A549 (cell line): Measurements from ENCODE around the gene PYGO2. TPM values are rescaled to one million over a fixed set of nuclear protein-coding genes. Genes with fewer than 3 reads are reported as not detected.

ENCODE experiments used
- ATAC-seq, 2 experiments: fragments of 200-7000 bp in 1 of 2; fragments of >200 bp in 1 of 2; cut with Nextera tagmentation in 1 of 2; cut with Tn5 transposase in 1 of 2; 3 replicates each; pipeline versions ENCODE4 v1.8.0 to v1.9.1; 2018 to 2020; ENCODE audit warnings: mild to moderate bottlenecking in 1 of 2, moderate library complexity in 1 of 2
- CTCF ChIA-PET: fragments of 300-600 bp; sonication (Branson Sonifier 250); formaldehyde crosslinking; extraction: SDS; loops from one replicate; lab custom pipeline; 2021; ENCODE audit warnings: antibody characterized with exemption, inconsistent platforms; lab: Yijun Ruan, JAX
- POLR2A ChIA-PET: fragments of 350-600 bp; formaldehyde crosslinking; extraction: SDS; loops from one replicate; lab custom pipeline; 2021; ENCODE audit warnings: antibody characterized with exemption, inconsistent platforms; lab: Yijun Ruan, JAX
- DNase-seq, 2 experiments: peaks; one replicate each; pipeline versions ENCODE4 v3.0.0 to v3.0.0-alpha.2; 2011 to 2016; ENCODE audit warnings: low read depth in 1 of 2, low spot score in 1 of 2
- FAIRE-seq: peaks from 2 replicates; lab custom pipeline; 2011; peaks lifted over from hg19 to GRCh38; lab: Jason Lieb, UNC
- H3K27ac ChIP-seq, 2 experiments: fragments of >200 bp; sonication (Bioruptor Twin); formaldehyde crosslinking; 3 replicates each; pipeline ENCODE4 v1.5.1; 2016 to 2017
- H3K4me1 ChIP-seq: fragments of >200 bp; sonication (Bioruptor Twin); formaldehyde crosslinking; 3 replicates; pipeline ENCODE4 v1.6.1; 2016
- H3K4me2 ChIP-seq: fragments of >200 bp; sonication (Bioruptor Twin); formaldehyde crosslinking; 3 replicates; pipeline ENCODE4 v1.6.1; 2016
- H3K4me3 ChIP-seq: fragments of >200 bp; sonication (Bioruptor Twin); formaldehyde crosslinking; 3 replicates; pipeline ENCODE4 v1.5.1; 2016
- H3K9me3 ChIP-seq: fragments of >200 bp; sonication (Bioruptor Twin); formaldehyde crosslinking; 3 replicates; pipeline ENCODE4 v1.6.1; 2016
- ATOH8 ChIP-seq: fragments of 250-450 bp; sonication (Bioruptor Pico); IDR thresholded peaks from 2 replicates; pipeline ENCODE4 v1.5.0; 2020; ENCODE audit warnings: low read depth, mild to moderate bottlenecking, moderate library complexity
- BCL3 ChIP-seq: fragments of >200 bp; sonication (Bioruptor Twin); formaldehyde crosslinking; IDR thresholded peaks from 3 replicates; pipeline ENCODE4 v1.6.1; 2016
- CHD2 ChIP-seq: fragments of 150-350 bp; IDR thresholded peaks from 2 replicates; pipeline ENCODE4 v1.6.1; 2014; ENCODE audit warnings: low read length; ENCODE audit not compliant: partially characterized antibody
- CHD4 ChIP-seq: fragments of 200-600 bp; sonication (generic); IDR thresholded peaks from 2 replicates; pipeline ENCODE4 v1.6.1; 2016; ENCODE audit warnings: antibody characterized with exemption, mild to moderate bottlenecking, borderline replicate concordance
- E2F6 ChIP-seq: IDR thresholded peaks from 2 replicates; pipeline ENCODE4 v1.6.1; 2012; ENCODE audit warnings: low read depth, borderline replicate concordance
- EHF ChIP-seq: fragments of 250-450 bp; sonication (Bioruptor Pico); IDR thresholded peaks from 2 replicates; pipeline ENCODE4 v1.5.0; 2020; ENCODE audit warnings: mild to moderate bottlenecking
- ELK1 ChIP-seq: fragments of 150-350 bp; IDR thresholded peaks from 2 replicates; pipeline ENCODE4 v1.6.1; 2014; ENCODE audit warnings: low read depth, mild to moderate bottlenecking, low read length
- FOSL2 ChIP-seq, 2 experiments: fragments of 450-650 bp in 1 of 2; fragments of >200 bp in 1 of 2; sonication (Bioruptor Twin) in 1 of 2; formaldehyde crosslinking; IDR thresholded peaks; 2 replicates each; pipeline versions ENCODE4 v1.5.0 to v1.6.1; 2016 to 2020; ENCODE audit warnings: mild to moderate bottlenecking in 1 of 2, moderate library complexity in 1 of 2
- GATA3 ChIP-seq: IDR thresholded peaks from 2 replicates; pipeline ENCODE4 v1.6.1; 2012; ENCODE audit warnings: borderline replicate concordance
- HES2 ChIP-seq: fragments of >200 bp; sonication (Bioruptor Twin); formaldehyde crosslinking; IDR thresholded peaks from 2 replicates; pipeline ENCODE4 v1.6.1; 2016
- JUN ChIP-seq, 2 experiments: fragments of >200 bp; sonication (Bioruptor Twin); formaldehyde crosslinking; IDR thresholded peaks; 2 replicates in 1 of 2; 3 replicates in 1 of 2; pipeline ENCODE4 v1.6.1; 2016 to 2017
- MAX ChIP-seq: IDR thresholded peaks from 2 replicates; pipeline ENCODE4 v1.6.1; 2012
- NPAS2 ChIP-seq: fragments of 250-450 bp; sonication (Bioruptor Pico); IDR thresholded peaks from 2 replicates; pipeline ENCODE4 v1.8.0; 2022; ENCODE audit warnings: mild to moderate bottlenecking, moderate library complexity, borderline replicate concordance
- SMC3 ChIP-seq: fragments of >200 bp; sonication (Bioruptor Twin); formaldehyde crosslinking; IDR thresholded peaks from 3 replicates; pipeline ENCODE4 v1.6.1; 2018; ENCODE audit warnings: inconsistent platforms
- TFCP2L1 ChIP-seq: fragments of 250-450 bp; sonication (Bioruptor Pico); IDR thresholded peaks from 2 replicates; pipeline ENCODE4 v1.5.0; 2021; ENCODE audit warnings: mild to moderate bottlenecking
- WGBS: methylation state at CpG from one replicate; pipeline ENCODE4 v1.1.6; 2017; ENCODE audit errors: missing lambda C conversion rate; 5-methylcytosine and 5-hydroxymethylcytosine counted together
- polyA plus RNA-seq, 4 experiments: library from polyadenylated mRNA; depleted of rRNA in 3 of 4; stranded (reverse); fragments of >200 nt; fragmentation: RNase III in 1 of 4; extraction: RNeasy Plus Mini Kit Qiagen cat#74134 plus additional on column Dnase treatment in 1 of 4; gene quantifications; 2 replicates in 3 of 4; 3 replicates in 1 of 4; pipeline ENCODE4 v1.2.3, GENCODE V29; 2011 to 2017

The PYGO2 gene
- polyA plus RNA-seq, 2 of the 4 experiments (the other 2 are of a cell fraction): 18.3 to 24.6 TPM

GRCh38 chr1:154958036-154958435, 3.5 kb downstream of the PYGO2 start (continued):
- TF ChIP-seq ELK1 (no peak), JUN (IDR thresholded peaks at IDR 0.05) (no peak), SMC3 (no peak), HES2 (no peak), CHD2 (no peak), ATOH8 (CRISPR knock-in tag) (no peak), FOSL2 (IDR thresholded peaks at IDR 0.05) (no peak), FOSL2 (CRISPR knock-in tag; IDR thresholded peaks at IDR 0.05) (no peak), CHD4 (no peak), TFCP2L1 (no peak)

- peak overlapping the region; percentile 93 for H3K4me2 ChIP-seq
Observed at GRCh38 chr1:154957091-154957657, 4.4 kb downstream of the PYGO2 start.

GRCh38 chr1:154956544-154956941, 5.0 kb downstream of the PYGO2 start:
- H3K4me2 ChIP-seq: peak overlapping the region; percentile 93
- H3K27ac ChIP-seq: peak overlapping the region; percentile 49 to 82
- DNase-seq (no peak), FAIRE-seq (no peak), ATAC-seq (no peak)
- ChIA-PET CTCF (interaction anchor here (1.6 kb wide), 1 partner anchor 128 kb away, joined by 6 read pairs; no protein-coding TSS in a partner anchor), POLR2A (interaction anchor here (1.1 to 2.4 kb wide), 4 partner anchors 9 to 38 kb away, joined by 4 to 26 read pairs (median 7); partner anchors contain the start of genes CKS1B, LENEP and SHC1)
- WGBS: 33% methylated on average over 6 of the region's 6 CpGs
- peak overlapping the region; percentile 49 for H3K4me3 ChIP-seq
- TF ChIP-seq ATOH8 (CRISPR knock-in tag) (no peak), MAX (no peak), BCL3 (no peak), CHD2 (no peak), EHF (CRISPR knock-in tag) (no peak), TFCP2L1 (no peak)
- H3K9me3 ChIP-seq: no peaks in the 10 kb centered on the region
- H3K4me1 ChIP-seq: peaks cover 27% of the 10 kb centered on the region

More at GRCh38 chr1:154957091-154957657, 4.4 kb downstream of the PYGO2 start:
- POLR2A ChIA-PET: interaction anchor here (2.3 to 2.4 kb wide), 2 partner anchors 14 to 17 kb away, joined by 10 to 26 read pairs; partner anchors contain the start of genes CKS1B and SHC1
- Histone ChIP-seq H3K27ac (0 out of 6 replicates have a peak overlapping the region, but pooled peaks of 1 of the 2 experiments have one; percentile 11), H3K4me3 (no peak overlapping the region), H3K4me1 (peaks cover 27% of the 10 kb centered on the region), H3K9me3 (no peaks in the 10 kb centered on the region)
- WGBS: 65% methylated on average over 9 of the region's 9 CpGs
- ATAC-seq: no peak
- CTCF ChIA-PET: interaction anchor here (1.6 kb wide), 1 partner anchor 128 kb away, joined by 6 read pairs; no protein-coding TSS in a partner anchor
- no peak for TF ChIP-seq GATA3
- no peak for TF ChIP-seq NPAS2 (CRISPR knock-in tag)
- TF ChIP-seq E2F6: no peak
- no peak for DNase-seq
- no peak for FAIRE-seq
